Osteoblast (primary cell): Measurements from ENCODE around the gene NIF3L1. TPM values are rescaled to one million over a fixed set of nuclear protein-coding genes. Genes with fewer than 3 reads are reported as not detected.
A peak's percentile ranks its signal among the peaks of the same experiment; 100 is the strongest.

Experiments used
- DNase-seq: peaks from one replicate; pipeline ENCODE4 v3.0.0; 2011; ENCODE audit warnings: low spot score, mixed read lengths; ENCODE audit not compliant: insufficient read length; ENCODE audit errors: missing footprints
- H2AFZ ChIP-seq: 2 replicates; pipeline ENCODE4 v1.6.0; 2011; ENCODE audit warnings: mild to moderate bottlenecking, low read length
- H3K27ac ChIP-seq: 2 replicates; pipeline ENCODE4 v1.5.1; 2011; ENCODE audit warnings: mild to moderate bottlenecking, low read depth, low read length, moderate library complexity
- H3K27me3 ChIP-seq: 2 replicates; pipeline ENCODE4 v1.6.0; 2012; ENCODE audit warnings: mild to moderate bottlenecking, control low read depth, inconsistent platforms, low read length, moderate library complexity; ENCODE audit not compliant: insufficient read depth
- H3K36me3 ChIP-seq: 2 replicates; pipeline ENCODE4 v1.5.1; 2011; ENCODE audit warnings: mild to moderate bottlenecking, low read length, control low read depth, moderate library complexity; ENCODE audit not compliant: insufficient read depth
- H3K4me1 ChIP-seq: 2 replicates; pipeline ENCODE4 v1.5.1; 2011; ENCODE audit warnings: mild to moderate bottlenecking, low read length, control low read depth, moderate library complexity; ENCODE audit not compliant: insufficient read depth
- H3K4me2 ChIP-seq: 2 replicates; pipeline ENCODE4 v1.6.0; 2011; ENCODE audit warnings: mild to moderate bottlenecking, low read length; ENCODE audit not compliant: insufficient read depth
- H3K4me3 ChIP-seq: fragments of 200-600 bp; sonication (generic); 3 replicates; pipeline ENCODE4 v1.5.1; 2012; ENCODE audit warnings: mild to moderate bottlenecking, low read length, inconsistent platforms; ENCODE audit not compliant: insufficient read depth
- H3K79me2 ChIP-seq: 2 replicates; pipeline ENCODE4 v1.6.0; 2012; ENCODE audit warnings: mild to moderate bottlenecking, low read length, control low read depth, inconsistent platforms; ENCODE audit not compliant: insufficient read depth
- H3K9me3 ChIP-seq: 2 replicates; pipeline ENCODE4 v1.5.1; 2011; ENCODE audit warnings: low read depth, low read length, control low read depth
- H4K20me1 ChIP-seq: 2 replicates; pipeline ENCODE4 v1.6.0; 2012; ENCODE audit warnings: mild to moderate bottlenecking, low read length, control low read depth; ENCODE audit not compliant: insufficient read depth
- CTCF ChIP-seq: IDR thresholded peaks from 2 replicates; pipeline ENCODE4 v1.5.1; 2011; ENCODE audit warnings: mild to moderate bottlenecking, low read depth, low read length, moderate library complexity; ENCODE audit errors: extremely low read depth
- total RNA-seq: library from RNA; depleted of rRNA; stranded (reverse); fragments of >200 nt; gene quantifications from 2 replicates; pipeline ENCODE4 v1.2.3, GENCODE V29; 2012

Gene NIF3L1
- total RNA-seq, 1 donor, result 22.1 TPM

GRCh38 chr2:200901459-200902072 lies 12.4 kb downstream of the NIF3L1 start:
- Histone ChIP-seq H3K4me3 (no peak overlapping the region), H3K79me2 (no peaks in the 10 kb centered on the region), H3K27ac (no peak overlapping the region), H3K4me1 (no peaks in the 10 kb centered on the region), H3K9me3 (no peaks in the 10 kb centered on the region), H4K20me1 (no peaks in the 10 kb centered on the region), H3K4me2 (no peak overlapping the region), H2AFZ (peak overlapping the region; percentile 68), H3K27me3 (no peaks in the 10 kb centered on the region), H3K36me3 (peaks cover 37% of the 10 kb centered on the region)
- peak; percentile 86 for DNase-seq
- peak; percentile 87 for TF ChIP-seq CTCF

GRCh38 chr2:200905618-200906296 lies 16.6 kb downstream of the NIF3L1 start:
- TF ChIP-seq CTCF, result peak; percentile 90
- Histone ChIP-seq H3K36me3 (peaks cover 27% of the 10 kb centered on the region), H3K79me2 (no peaks in the 10 kb centered on the region), H2AFZ (no peak overlapping the region), H3K4me3 (no peak overlapping the region), H3K4me1 (no peaks in the 10 kb centered on the region), H3K27me3 (no peaks in the 10 kb centered on the region), H3K9me3 (no peaks in the 10 kb centered on the region), H3K27ac (no peak overlapping the region), H4K20me1 (no peaks in the 10 kb centered on the region), H3K4me2 (no peak overlapping the region)
- DNase-seq, result peak; percentile 79

- Histone ChIP-seq H3K79me2 (no peaks in the 10 kb centered on the region), H3K36me3 (peaks cover 36% of the 10 kb centered on the region), H3K4me2 (no peak overlapping the region), H3K9me3 (no peaks in the 10 kb centered on the region), H3K4me1 (peaks cover 12% of the 10 kb centered on the region), H4K20me1 (no peaks in the 10 kb centered on the region), H2AFZ (no peak overlapping the region), H3K27me3 (no peaks in the 10 kb centered on the region), H3K4me3 (no peak overlapping the region), H3K27ac (no peak overlapping the region)
- no peak for DNase-seq
- no peak for TF ChIP-seq CTCF
Measured at GRCh38 chr2:200909958-200910357, 20.8 kb downstream of the NIF3L1 start.

GRCh38 chr2:200913654-200914053 lies 24.5 kb downstream of the NIF3L1 start:
- peaks cover 12% of the 10 kb centered on the region for H3K4me1 ChIP-seq
- TF ChIP-seq CTCF, result no peak
- peak; percentile 70 for DNase-seq
- no peak overlapping the region for H2AFZ ChIP-seq
- no peak overlapping the region for H3K4me3 ChIP-seq
- H3K9me3 ChIP-seq, result no peaks in the 10 kb centered on the region
- no peaks in the 10 kb centered on the region for H3K27me3 ChIP-seq
- H3K79me2 ChIP-seq, result no peaks in the 10 kb centered on the region
- peaks cover 48% of the 10 kb centered on the region for H3K36me3 ChIP-seq
- peak overlapping the region; percentile 48 for H3K27ac ChIP-seq
- peak overlapping the region; percentile 32 for H3K4me2 ChIP-seq
- H4K20me1 ChIP-seq, result no peaks in the 10 kb centered on the region
